Measurements from ENCODE around the gene MICAL3.

DNA sequence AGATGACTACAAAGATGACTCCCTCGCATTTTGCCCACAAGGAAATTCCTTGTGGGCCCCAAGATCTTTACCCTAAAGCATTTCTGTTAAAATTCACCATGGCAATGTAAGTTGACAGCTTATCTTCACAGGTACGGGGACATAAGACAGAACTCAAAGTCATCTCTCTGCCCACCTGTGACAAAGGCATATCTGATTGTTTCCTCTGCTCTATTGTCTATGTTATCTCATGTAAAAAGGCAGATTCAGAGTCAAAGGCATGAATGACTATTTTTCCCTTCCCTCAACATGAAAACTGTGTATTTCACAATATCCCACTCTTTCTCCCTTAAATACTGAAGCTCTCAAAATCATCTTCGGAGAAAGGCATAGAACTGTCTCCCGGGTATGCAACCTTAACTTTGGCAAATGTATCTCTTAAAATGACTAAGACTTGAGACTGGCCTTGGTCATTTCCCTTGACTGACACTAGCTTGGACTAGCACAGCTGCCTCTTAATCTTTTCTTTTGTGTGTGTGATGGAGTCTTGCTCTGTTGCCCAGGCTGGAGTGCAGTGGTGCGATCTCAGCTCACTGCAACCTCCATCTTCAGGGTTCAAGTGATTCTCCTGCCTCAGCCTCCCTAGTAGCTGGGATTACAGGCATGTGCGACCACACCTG lies 103.2 kb downstream of the MICAL3 start:
- TF ChIP-seq, protein P1, sequence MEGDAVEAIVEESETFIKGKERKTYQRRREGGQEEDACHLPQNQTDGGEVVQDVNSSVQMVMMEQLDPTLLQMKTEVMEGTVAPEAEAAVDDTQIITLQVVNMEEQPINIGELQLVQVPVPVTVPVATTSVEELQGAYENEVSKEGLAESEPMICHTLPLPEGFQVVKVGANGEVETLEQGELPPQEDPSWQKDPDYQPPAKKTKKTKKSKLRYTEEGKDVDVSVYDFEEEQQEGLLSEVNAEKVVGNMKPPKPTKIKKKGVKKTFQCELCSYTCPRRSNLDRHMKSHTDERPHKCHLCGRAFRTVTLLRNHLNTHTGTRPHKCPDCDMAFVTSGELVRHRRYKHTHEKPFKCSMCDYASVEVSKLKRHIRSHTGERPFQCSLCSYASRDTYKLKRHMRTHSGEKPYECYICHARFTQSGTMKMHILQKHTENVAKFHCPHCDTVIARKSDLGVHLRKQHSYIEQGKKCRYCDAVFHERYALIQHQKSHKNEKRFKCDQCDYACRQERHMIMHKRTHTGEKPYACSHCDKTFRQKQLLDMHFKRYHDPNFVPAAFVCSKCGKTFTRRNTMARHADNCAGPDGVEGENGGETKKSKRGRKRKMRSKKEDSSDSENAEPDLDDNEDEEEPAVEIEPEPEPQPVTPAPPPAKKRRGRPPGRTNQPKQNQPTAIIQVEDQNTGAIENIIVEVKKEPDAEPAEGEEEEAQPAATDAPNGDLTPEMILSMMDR (IDR thresholded peaks at IDR 0.05 in 4 of 5, conservative IDR thresholded peaks at IDR 0.05 in 1 of 5), result no peak
- no peak for TF ChIP-seq POLR2A (IDR thresholded peaks at IDR 0.05)
